HEK293 (cell line): ENCODE measurements around the gene NMRK2.

ENCODE experiments used
- EGR2 ChIP-seq: fragments of 450-650 bp; formaldehyde crosslinking; IDR thresholded peaks from 2 replicates; pipeline ENCODE4 v1.5.1; 2016; ENCODE audit warnings: low read depth, missing biosample characterization, missing genetic modification characterization
- FEZF1 ChIP-seq: fragments of 450-650 bp; formaldehyde crosslinking; IDR thresholded peaks from 2 replicates; pipeline ENCODE4 v1.5.1; 2016; ENCODE audit warnings: missing biosample characterization, missing genetic modification characterization
- PATZ1 ChIP-seq: fragments of 450-650 bp; formaldehyde crosslinking; IDR thresholded peaks from 2 replicates; pipeline ENCODE4 v1.5.1; 2016; ENCODE audit warnings: missing biosample characterization, missing genetic modification characterization
- SCRT1 ChIP-seq: fragments of 450-650 bp; formaldehyde crosslinking; IDR thresholded peaks from 2 replicates; pipeline ENCODE4 v1.5.1; 2016; ENCODE audit warnings: missing biosample characterization, missing genetic modification characterization, borderline replicate concordance
- SP2 ChIP-seq: fragments of 450-650 bp; formaldehyde crosslinking; IDR thresholded peaks from 2 replicates; pipeline ENCODE4 v1.5.1; 2016; ENCODE audit warnings: missing biosample characterization, missing genetic modification characterization
- TSHZ1 ChIP-seq: fragments of 450-650 bp; formaldehyde crosslinking; IDR thresholded peaks from 2 replicates; pipeline ENCODE4 v1.5.1; 2016; ENCODE audit warnings: missing biosample characterization, missing genetic modification characterization, borderline replicate concordance
- ZBTB1 ChIP-seq: fragments of 450-650 bp; formaldehyde crosslinking; IDR thresholded peaks from 2 replicates; pipeline ENCODE4 v1.5.1; 2016; ENCODE audit warnings: missing biosample characterization, missing genetic modification characterization
- ZBTB21 ChIP-seq: fragments of 450-650 bp; formaldehyde crosslinking; IDR thresholded peaks from 2 replicates; pipeline ENCODE4 v1.5.1; 2017; ENCODE audit warnings: missing biosample characterization, missing genetic modification characterization
- ZBTB26 ChIP-seq: fragments of 450-650 bp; formaldehyde crosslinking; optimal IDR thresholded peaks from 2 replicates; pipeline ENCODE3; 2016; ENCODE audit warnings: missing biosample characterization, mild to moderate bottlenecking, missing genetic modification characterization
- ZBTB8A ChIP-seq: fragments of 450-650 bp; formaldehyde crosslinking; IDR thresholded peaks from 2 replicates; pipeline ENCODE4 v1.5.1; 2016; ENCODE audit warnings: missing biosample characterization, missing genetic modification characterization
- ZFP37 ChIP-seq: fragments of 450-650 bp; formaldehyde crosslinking; IDR thresholded peaks from 2 replicates; pipeline ENCODE4 v1.5.1; 2016; ENCODE audit warnings: missing biosample characterization, missing genetic modification characterization
- ZNF138 ChIP-seq: fragments of 450-650 bp; formaldehyde crosslinking; IDR thresholded peaks from 2 replicates; pipeline ENCODE4 v1.5.1; 2016; ENCODE audit warnings: missing biosample characterization, missing genetic modification characterization, borderline replicate concordance
- ZNF148 ChIP-seq: fragments of 450-650 bp; formaldehyde crosslinking; IDR thresholded peaks from 2 replicates; pipeline ENCODE4 v1.5.0; 2017; ENCODE audit warnings: missing biosample characterization, missing genetic modification characterization, borderline replicate concordance
- ZNF155 ChIP-seq: fragments of 450-650 bp; formaldehyde crosslinking; IDR thresholded peaks from 2 replicates; pipeline ENCODE4 v1.5.1; 2016; ENCODE audit warnings: missing biosample characterization, missing genetic modification characterization
- ZNF175 ChIP-seq: fragments of 450-650 bp; formaldehyde crosslinking; IDR thresholded peaks from 2 replicates; pipeline ENCODE4 v1.5.1; 2016; ENCODE audit warnings: missing biosample characterization, missing genetic modification characterization
- ZNF214 ChIP-seq: fragments of 450-650 bp; formaldehyde crosslinking; IDR thresholded peaks from 2 replicates; pipeline ENCODE4 v1.5.1; 2017; ENCODE audit warnings: missing biosample characterization, mild to moderate bottlenecking, missing genetic modification characterization, borderline replicate concordance
- ZNF221 ChIP-seq: fragments of 450-650 bp; formaldehyde crosslinking; IDR thresholded peaks from 2 replicates; pipeline ENCODE4 v1.5.1; 2017; ENCODE audit warnings: missing biosample characterization, missing genetic modification characterization, borderline replicate concordance
- ZNF248 ChIP-seq: fragments of 450-650 bp; formaldehyde crosslinking; IDR thresholded peaks from 2 replicates; pipeline ENCODE4 v1.5.1; 2017; ENCODE audit warnings: missing biosample characterization, missing genetic modification characterization
- ZNF426 ChIP-seq: fragments of 450-650 bp; formaldehyde crosslinking; IDR thresholded peaks from 2 replicates; pipeline ENCODE4 v1.5.1; 2017; ENCODE audit warnings: missing biosample characterization, missing genetic modification characterization, mild to moderate bottlenecking, inconsistent platforms, moderate library complexity
- ZNF488 ChIP-seq: fragments of 450-650 bp; formaldehyde crosslinking; IDR thresholded peaks from 2 replicates; pipeline ENCODE4 v1.5.1; 2016; ENCODE audit warnings: missing biosample characterization, missing genetic modification characterization
- ZNF513 ChIP-seq: fragments of 450-650 bp; IDR thresholded peaks from 2 replicates; pipeline ENCODE4 v1.5.1; 2018; ENCODE audit warnings: missing biosample characterization, missing genetic modification characterization
- ZNF514 ChIP-seq: fragments of 450-650 bp; formaldehyde crosslinking; IDR thresholded peaks from 2 replicates; pipeline ENCODE4 v1.5.1; 2016; ENCODE audit warnings: missing biosample characterization, missing genetic modification characterization
- ZNF558 ChIP-seq: fragments of 450-650 bp; formaldehyde crosslinking; IDR thresholded peaks from 2 replicates; pipeline ENCODE4 v1.5.1; 2016; ENCODE audit warnings: missing biosample characterization, missing genetic modification characterization
- ZNF585B ChIP-seq: fragments of 450-650 bp; formaldehyde crosslinking; IDR thresholded peaks from 2 replicates; pipeline ENCODE4 v1.5.1; 2016; ENCODE audit warnings: missing biosample characterization, missing genetic modification characterization
- ZNF654 ChIP-seq: fragments of 450-650 bp; formaldehyde crosslinking; IDR thresholded peaks from 2 replicates; pipeline ENCODE4 v1.5.1; 2016; ENCODE audit warnings: low read depth, missing biosample characterization, missing genetic modification characterization
- ZNF664 ChIP-seq: fragments of 450-650 bp; formaldehyde crosslinking; IDR thresholded peaks from 2 replicates; pipeline ENCODE4 v1.5.1; 2016; ENCODE audit warnings: missing biosample characterization, missing genetic modification characterization
- ZNF677 ChIP-seq: fragments of 450-650 bp; IDR thresholded peaks from 2 replicates; pipeline ENCODE4 v1.5.0; 2018; ENCODE audit warnings: missing biosample characterization, mild to moderate bottlenecking, missing genetic modification characterization, moderate library complexity
- ZNF777 ChIP-seq: fragments of 450-650 bp; formaldehyde crosslinking; IDR thresholded peaks from 2 replicates; pipeline ENCODE4 v1.5.1; 2017; ENCODE audit warnings: missing biosample characterization, missing genetic modification characterization, borderline replicate concordance
- ZSCAN30 ChIP-seq: fragments of 450-650 bp; IDR thresholded peaks from 2 replicates; pipeline ENCODE4 v1.5.1; 2018; ENCODE audit warnings: missing biosample characterization, mild to moderate bottlenecking, missing genetic modification characterization, moderate library complexity

The NMRK2 gene

GRCh38 chr19:3987619-3988371 lies 54.9 kb downstream of the NMRK2 start (continued):
- no peak for TF ChIP-seq TSHZ1 (tag by site-specific recombination)
- no peak for TF ChIP-seq ZNF248 (tag by site-specific recombination)
- TF ChIP-seq ZNF138 (tag by site-specific recombination), result no peak
- TF ChIP-seq ZNF155 (tag by site-specific recombination), result no peak
- TF ChIP-seq ZBTB26, result no peak
- TF ChIP-seq ZNF777 (tag by site-specific recombination), result no peak
- TF ChIP-seq ZNF664 (tag by site-specific recombination), result peak; percentile 95
- TF ChIP-seq PATZ1 (tag by site-specific recombination), result peak; percentile 66; the same call in 1 of the 2 replicates
- TF ChIP-seq ZNF514 (tag by site-specific recombination), result no peak
- TF ChIP-seq EGR2, result no peak
- no peak for TF ChIP-seq ZNF221
- no peak for TF ChIP-seq ZNF426 (tag by site-specific recombination)
- TF ChIP-seq ZBTB1, result no peak
- no peak for TF ChIP-seq ZNF558 (tag by site-specific recombination)
- TF ChIP-seq FEZF1 (tag by site-specific recombination), result no peak
- TF ChIP-seq ZNF585B (tag by site-specific recombination), result no peak
- peak; percentile 28 for TF ChIP-seq ZBTB8A (tag by site-specific recombination)
- TF ChIP-seq ZNF677 (tag by site-specific recombination), result no peak
- no peak for TF ChIP-seq ZNF214 (tag by site-specific recombination)
- no peak for TF ChIP-seq SCRT1 (tag by site-specific recombination)
- no peak for TF ChIP-seq ZFP37 (tag by site-specific recombination)
- TF ChIP-seq ZNF513 (tag by site-specific recombination), result no peak
- TF ChIP-seq ZNF488 (tag by site-specific recombination), result no peak
- no peak for TF ChIP-seq ZNF148 (tag by site-specific recombination)
- TF ChIP-seq ZNF654 (tag by site-specific recombination), result peak; percentile 59
- no peak for TF ChIP-seq ZNF175 (tag by site-specific recombination)
- no peak for TF ChIP-seq ZSCAN30
- TF ChIP-seq ZBTB21, result no peak
- no peak for TF ChIP-seq SP2 (tag by site-specific recombination)
